OCI-M2 (cell line): Measurements from ENCODE around the gene GPR158.

Experiments
- DNase-seq: peaks from one replicate; lab custom pipeline; 2025; ENCODE audit not compliant: unreplicated experiment; lab: John Stamatoyannopoulos, UW

The GPR158 gene

DNA sequence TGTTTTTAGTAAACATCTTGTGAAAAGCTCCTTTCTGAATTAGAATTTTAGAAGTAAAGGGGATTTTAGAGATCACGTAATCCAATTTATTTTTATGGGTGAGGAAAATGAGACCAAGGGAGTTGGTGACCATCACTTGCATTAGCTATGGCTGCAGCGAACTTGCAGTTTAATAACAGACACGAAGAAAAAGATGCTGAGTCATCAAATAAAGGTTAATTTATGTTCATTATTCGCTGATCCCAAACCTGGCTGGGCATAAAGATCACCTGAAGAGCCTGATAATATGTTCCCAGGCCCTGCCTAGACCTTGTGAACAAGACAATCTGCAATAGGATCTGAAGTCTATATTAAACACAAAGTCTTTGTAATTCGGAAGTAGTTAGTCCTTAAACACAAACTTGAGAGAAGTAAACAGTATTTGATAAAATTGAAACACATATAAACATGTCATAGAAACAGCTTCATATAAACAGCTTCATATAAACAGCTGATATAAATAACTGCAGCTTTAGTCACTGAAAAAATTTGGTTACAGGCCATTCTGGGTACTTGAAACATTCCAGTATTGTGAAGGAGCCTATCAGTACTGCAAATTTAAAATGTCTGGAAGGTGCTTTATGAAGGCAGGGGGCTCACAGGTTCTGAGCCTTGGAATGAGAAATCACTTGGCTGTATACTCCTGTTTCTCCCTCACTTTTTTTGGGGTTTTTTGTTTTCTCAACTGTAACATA lies 16.5 kb downstream of the GPR158 start:
- no peak for DNase-seq

DNA sequence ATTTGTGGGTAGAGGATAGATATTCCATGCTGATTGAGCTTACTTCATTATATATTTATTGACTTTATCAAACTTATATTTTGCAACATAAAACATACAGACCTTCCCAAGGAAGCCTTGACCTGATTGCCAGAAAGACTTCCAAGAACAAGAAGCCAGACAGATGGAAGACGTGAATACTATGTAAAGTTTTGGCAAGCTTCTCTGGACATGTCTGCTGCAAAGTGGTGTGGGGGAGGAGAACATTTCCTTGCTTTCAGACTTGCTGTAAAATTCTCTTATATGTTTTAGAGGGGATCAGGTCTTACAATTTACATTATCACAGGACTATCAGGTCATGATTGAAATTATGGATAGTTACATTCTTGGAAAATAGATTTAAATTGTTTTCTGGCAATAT lies 23.4 kb downstream of the GPR158 start:
- DNase-seq, result no peak

DNA sequence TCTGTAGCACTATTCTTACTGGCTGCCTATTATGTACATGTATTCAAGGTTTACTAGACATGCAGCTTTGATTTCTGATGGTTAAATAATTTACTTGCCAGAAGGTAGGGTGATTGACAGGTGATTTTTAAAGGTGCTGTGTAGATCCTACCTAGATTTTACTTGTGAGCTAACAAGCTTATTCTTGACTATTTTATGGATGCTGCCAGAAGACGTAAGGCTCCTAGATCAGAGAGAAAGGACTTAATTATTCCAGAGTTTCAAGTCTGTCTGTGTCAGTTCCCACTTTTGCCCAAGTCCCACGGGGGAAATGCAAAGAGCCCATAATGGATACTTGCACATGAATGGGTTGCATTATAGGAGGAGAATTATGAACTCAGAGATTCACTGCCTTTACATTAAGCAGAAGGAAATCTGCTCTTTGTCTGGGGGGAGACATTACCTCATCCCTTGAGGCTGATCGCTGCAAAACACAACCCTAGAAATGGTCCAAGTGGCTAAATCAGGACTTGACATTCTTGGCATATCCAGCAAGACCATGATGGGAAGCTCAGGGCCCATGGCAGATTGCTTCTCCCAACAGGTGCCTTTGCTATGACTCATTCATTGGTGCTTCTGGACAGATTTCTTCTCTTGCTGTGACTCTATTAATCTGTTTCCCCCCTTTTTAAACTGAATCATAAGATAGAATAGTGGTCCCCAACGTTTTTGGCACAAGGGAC lies 32.1 kb downstream of the GPR158 start:
- no peak for DNase-seq

DNA sequence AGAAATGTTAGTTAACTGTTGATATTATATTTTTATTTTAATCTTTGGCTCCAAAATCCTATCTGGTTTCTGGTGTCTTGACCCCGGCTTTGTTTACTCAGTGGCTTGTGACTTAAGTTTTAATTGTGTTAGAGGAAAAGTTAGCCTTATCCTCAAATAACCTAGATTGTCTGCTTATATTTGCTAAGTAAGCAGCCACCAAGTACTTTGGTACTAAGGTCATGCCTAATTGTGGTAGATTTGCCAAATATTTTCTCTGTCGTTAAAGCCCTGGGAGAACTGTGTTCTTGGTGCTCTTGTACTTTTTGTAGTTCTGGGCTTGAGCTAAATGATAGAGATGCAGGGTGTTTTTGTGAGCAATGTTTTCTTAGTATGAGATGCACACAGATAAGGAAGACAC lies 34.8 kb downstream of the GPR158 start:
- no peak for DNase-seq

DNA sequence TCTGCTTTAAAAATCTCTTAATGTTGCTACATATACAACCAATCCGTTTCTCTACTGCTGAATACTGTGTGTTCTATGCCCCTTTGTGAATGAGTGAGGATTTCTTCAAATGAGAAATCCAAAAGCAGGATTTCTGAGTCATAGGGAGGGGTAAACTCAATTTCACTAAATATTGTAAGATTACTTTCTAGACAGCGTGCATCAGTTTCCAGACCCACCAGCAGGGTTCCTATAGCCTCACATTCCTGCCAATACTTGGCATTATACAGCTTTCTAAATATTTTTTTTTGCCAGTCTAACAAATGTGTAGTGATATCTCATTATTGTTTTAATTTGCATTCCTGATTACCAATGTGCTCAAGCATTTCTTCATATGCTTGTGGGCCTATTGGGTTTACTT lies 35.5 kb downstream of the GPR158 start:
- no peak for DNase-seq

DNA sequence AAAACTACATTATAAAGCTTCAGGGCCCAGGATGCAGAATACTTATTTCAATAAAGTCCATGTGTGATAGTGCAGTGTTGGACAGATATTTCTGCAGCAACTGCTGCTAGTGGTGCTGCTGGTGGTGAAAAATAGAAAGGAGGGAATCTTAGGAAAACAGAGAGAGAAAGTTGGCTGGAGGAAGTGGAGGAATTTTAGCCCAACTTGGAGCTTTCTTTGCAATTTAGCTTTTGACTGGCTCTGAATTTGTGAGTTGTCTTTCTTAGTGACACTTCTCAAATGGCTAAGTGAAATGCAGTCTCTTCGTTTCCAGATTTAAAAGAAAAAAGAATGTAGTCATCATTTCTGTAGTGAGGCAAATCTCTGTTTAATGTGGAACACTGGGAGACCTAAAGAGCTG lies 45.4 kb downstream of the GPR158 start:
- DNase-seq, result no peak

DNA sequence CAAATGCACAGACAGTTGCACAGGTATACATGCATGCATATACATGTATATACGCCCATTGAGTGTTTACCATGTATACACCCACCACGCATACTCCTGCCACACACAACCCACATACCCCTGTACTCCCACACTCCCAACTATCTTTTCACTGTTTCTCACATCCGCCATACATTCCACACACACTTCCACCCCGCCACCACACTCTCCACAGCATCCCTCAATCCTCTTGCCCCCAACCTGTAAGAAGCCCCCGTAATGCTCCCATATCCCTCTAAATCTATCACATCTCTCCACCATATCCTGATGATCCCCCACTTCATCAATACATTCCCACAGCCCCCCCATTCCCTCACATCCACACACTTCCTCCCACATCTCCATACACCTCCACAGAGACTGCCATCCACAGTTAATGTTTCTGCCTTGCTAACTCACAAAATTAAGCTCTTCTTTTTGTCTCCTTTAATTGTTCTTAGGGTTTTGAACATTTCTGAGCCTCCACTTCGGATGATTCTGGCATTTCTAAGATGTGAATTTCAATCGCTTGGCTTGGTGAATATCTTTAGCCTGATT lies 47.4 kb downstream of the GPR158 start:
- DNase-seq, result no peak

DNA sequence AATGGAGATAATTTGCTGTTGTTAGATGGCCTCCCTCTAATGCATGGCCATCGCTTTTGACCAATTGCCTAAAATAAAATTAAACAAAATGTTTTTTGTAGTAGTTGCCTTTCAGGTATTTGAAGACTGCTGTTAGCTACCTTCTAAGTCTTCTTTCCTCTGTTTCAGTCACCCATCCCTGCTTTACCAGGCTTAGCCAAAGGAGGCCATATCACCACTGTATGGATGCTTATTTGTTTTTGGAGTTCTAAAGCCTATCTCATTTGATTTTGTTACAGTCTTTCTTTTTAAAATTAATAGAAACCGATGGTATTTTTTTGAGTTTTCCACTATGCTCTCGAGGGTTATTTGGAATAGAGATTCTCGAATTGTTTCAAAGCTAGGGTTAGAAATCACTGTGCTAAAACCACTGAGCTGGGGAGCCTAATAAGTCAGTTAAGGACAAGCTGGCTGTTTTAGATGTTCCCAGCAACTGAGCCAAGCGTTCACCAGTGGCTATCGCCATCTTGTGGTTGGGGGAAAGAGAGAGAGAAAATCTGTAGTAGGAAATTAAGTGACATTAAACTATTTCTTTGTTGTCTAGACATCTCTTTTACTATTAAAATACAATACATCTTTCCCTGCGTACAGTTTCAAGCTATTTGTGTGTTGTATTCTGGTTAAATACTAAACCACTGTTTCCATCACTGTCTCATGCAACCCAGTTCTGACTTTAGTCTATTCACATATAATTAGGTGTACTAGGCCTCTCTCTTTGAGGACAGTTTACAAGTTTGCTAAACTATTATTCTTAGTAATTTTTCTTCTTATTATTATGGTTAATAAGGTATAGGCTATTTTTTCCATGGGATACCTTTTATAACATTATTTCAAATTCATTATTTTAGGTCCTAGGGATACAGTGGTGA lies 52.2 kb downstream of the GPR158 start:
- no peak for DNase-seq

DNA sequence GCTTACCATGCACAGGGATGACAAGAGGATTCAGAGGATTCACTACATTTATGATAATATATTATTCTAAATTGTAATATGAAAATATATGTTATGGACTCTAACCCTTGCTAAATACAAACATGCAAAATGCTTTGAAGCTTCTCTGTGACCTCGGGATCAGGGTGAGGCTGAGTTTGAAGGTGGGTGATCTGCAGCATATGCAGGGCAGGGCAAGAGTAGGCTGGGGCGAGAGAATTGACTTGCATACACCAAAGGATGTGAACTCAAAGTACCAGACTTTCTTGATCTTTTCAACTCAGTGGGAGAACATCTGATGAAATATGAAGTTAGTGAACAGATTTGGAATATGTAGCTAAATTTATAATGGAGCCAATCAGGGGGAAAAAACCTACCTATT lies 57.0 kb downstream of the GPR158 start:
- no peak for DNase-seq

DNA sequence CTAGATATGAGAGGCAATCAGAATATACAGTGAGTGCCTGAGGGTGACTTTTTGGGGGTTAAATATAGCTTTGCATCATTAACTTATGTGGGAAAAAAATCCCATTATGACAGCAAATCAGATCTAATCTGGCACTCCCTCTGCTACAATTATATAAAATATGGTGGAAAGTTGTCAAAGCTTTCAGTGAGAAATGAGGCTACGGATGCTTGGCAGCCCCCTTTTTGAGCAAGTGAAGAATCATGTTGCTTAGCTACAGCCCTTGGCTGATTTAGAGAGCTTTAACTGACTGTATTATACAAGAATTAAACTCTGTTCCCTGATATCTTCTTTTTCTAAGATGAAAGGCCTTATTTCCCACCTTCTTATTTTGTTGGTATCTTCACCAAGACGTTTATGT lies 57.4 kb downstream of the GPR158 start:
- no peak for DNase-seq

DNA sequence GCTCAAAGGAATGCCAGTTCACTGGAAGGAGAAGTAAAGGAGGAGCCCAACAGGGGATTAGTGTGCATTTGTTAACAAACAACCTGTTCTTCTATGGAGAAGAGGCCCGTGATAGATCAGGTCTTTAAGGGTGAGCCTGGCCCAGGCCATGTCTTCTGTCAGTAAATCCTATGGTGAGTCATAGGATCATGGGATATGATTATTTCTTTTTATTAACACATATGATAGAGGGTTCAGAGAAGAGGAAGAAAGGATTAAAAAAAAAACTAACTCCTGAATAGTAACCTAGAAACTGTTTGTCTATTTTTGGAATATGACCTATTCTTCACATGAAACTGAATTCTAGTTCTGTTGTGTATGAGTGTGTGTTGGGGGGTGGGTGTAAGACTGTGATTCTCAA lies 70.4 kb downstream of the GPR158 start:
- DNase-seq, result no peak

DNA sequence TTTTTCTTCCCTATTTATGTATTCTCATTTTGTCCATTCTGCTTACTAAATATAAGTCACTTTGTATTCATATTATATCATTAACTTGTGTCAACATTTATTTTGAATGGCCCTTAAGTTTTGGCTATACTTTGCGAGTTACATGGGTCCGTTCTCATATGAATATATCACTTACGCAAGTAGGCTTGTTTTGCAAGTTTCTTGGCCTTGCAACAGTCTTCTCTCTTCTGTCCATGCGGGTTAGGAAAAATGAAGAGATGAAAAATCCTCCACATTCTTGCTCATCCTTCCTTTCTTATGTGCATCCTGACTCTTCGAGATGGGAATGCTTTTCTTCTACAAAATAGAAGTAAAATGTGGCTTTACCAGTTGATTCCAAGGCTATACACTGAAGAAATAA lies 82.8 kb downstream of the GPR158 start:
- DNase-seq, result no peak

DNA sequence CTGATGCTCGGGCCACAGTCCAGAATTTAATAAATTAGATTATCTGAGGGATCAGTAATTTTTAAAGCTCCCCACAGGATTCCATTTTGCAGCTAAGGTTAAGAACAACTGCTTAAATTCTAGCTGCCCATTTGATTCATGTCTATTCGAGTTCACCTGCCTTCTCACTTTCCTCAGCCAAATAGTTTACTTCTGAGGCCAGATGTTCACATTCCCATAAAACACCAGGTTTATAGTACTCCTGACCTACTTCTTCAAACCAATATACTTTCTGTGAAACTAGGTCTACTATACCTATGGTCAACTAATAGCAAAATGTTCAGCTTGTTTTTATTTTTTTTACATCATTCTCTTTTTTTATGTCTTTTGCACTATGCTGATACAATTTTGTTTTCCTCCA lies 86.3 kb downstream of the GPR158 start:
- no peak for DNase-seq

DNA sequence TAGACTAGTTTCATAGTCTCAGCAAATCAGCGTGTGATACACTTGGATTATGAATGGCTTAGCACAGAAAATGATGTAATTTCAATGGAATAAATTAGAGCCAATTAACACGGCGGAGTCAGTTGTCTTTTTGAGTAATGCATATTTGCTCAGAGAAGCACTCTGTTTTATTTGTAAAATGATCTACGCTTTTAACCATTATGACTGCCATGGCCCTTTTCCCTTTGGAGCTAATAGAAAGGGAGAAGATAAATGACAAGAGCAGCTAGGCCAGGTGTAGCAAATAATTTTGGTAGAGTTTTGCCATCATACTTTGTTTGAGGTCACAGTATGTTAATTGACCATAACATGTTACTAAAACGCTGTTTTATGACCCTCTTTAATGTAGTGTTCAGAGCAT lies 86.8 kb downstream of the GPR158 start:
- no peak for DNase-seq

DNA sequence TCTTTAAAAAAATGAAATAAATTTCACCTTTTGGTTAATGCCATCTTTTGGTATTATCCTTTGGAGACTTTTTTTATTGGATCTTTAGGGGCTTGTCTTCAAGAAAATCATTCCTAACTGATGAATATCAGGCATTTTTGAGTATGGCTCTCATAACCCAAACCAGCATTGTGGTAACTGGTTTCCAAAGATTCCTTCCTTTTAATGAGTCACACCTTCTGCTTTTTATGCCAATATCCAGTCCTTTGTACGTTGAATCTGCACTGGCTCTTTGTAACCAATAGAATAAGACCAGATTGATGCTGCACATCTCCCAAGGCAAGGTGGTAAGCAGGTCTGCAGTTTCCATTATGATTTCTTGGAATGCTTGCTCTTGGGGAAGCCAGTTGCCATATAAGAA lies 89.1 kb downstream of the GPR158 start:
- no peak for DNase-seq

DNA sequence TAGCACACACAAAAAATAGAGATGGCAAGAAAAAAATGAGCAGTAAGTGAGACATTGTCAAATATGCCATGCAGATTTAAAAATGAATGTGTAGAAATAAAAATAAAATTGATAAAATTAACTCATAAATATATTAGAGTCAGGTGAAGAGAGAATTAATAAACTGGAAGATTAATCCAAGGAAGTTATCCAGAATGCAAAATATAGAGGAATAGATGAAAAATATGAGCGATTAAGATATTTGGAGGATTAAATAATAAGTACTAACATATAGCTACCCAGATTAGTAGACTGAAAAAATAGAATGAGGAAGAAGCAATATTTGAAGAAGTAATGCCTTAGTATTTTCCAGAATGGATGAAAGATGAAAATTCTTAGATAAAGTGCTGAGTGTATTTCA lies 103.4 kb downstream of the GPR158 start:
- DNase-seq, result no peak

DNA sequence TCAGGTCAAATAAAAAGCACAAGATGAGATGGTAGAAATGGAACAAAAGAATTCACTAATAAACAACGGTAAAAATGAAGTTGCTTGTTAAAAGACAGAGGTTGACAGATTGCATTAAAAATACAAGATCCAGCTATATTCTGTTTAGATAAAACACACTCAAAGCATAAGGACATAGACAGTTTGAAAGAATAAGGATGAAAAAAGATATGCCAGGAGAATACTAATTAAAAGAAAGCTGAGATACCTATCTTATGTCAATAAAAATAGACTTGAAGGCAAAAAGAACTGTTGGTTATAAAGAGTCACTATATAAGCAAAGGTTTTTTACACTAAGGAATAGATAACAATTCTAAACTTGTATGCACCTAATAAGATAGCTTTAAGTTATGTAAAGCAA lies 105.3 kb downstream of the GPR158 start:
- DNase-seq, result no peak

DNA sequence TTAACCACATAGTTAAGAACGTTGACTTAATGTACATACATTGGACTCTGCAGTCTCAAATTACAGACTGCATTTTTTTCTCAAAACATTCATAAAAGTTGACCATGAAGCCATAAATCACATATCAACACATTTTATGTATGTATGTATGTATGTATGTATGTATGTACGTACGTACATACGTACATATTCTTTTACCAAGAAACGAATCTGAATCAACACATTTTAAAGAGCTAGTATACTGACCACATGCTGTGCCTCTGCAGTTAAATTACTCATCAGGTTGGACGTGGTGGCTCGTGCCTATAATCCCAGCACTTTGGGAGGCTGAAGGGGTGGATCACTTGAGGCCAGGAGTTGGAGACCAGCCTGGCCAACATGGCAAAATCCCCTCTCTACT lies 105.8 kb downstream of the GPR158 start:
- no peak for DNase-seq

DNA sequence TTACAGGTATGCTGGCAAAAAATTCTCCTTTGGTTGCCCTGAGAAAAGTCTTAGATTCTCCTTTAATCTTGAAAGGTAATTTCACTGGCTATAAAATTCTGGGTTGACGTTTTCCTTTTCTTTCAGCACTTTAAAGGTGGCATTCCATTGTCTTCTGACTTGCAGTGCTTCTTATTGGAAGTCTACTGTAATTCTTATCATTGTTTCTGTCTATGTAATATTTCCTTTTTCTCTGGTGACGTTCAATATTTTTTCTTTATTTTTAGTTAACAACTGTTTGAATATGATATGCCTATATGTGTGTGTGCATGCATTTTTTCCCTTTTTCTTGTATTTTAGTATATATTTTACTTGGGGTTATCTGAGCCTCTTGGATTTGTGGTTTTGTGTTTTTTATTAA lies 111.0 kb downstream of the GPR158 start:
- no peak for DNase-seq

DNA sequence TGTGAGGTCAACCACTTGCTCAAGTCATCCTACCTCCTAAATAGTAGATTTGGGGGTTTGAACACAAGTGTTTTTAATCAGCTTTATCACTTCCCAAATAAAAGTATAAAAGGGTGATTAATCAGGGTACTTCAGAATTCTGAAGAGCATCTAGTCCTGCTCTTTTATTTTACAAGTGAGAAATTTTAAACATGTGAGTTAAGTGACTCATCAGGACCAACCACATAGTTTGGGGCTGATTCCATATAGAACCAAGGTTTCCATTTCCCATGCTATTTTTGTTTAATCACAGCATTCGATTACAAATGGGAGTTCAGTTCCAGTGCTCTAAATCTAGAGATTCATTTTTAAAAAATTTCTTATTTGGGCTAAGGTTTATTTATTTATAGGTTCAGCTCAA lies 113.4 kb downstream of the GPR158 start:
- no peak for DNase-seq
